Fibroblast of skin of abdomen (primary cell): ENCODE results near the gene ADAMTS12.

ENCODE experiments used
- DNase-seq: peaks from one replicate; pipeline ENCODE4 v3.0.0-alpha.2; 2013

ADAMTS12 gene

DNA sequence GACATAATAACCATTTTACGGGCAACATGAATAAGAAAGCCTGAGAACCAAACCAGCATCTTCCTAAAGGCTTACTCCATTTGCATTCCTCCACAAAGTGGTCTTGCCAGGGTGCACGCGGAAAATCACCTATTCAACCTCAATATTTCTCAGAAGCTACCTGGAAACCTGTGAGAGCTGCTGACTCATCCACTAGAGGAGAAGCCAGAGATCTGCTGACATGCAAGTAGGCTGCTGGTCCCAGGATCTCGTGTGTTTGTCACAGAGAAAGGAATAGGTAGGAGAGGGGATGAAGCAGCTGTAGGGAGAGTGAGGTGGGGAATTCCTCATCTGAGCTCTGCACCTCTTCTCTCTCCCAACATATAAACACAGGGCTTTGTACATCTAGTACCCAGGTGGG lies 138.1 kb downstream of the ADAMTS12 start:
- DNase-seq: no peak

DNA sequence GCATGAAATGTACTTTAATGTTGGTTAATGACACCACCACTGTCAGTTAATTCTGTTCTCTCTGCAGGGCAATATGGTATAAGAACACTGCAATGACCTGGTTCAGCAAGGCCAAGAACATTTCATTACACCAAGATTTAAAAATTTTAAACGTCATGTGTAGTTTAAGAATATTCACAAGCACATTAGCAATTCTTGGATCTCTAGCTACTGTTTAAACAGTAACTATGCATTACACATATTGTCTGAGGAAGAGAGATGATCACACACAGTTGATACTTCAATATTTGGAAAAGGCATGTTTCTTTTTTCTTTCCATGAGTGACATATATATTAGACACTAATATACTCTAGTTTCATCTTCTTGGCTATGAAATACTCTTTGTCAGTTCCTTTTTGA lies 143.0 kb downstream of the ADAMTS12 start:
- DNase-seq: no peak

DNA sequence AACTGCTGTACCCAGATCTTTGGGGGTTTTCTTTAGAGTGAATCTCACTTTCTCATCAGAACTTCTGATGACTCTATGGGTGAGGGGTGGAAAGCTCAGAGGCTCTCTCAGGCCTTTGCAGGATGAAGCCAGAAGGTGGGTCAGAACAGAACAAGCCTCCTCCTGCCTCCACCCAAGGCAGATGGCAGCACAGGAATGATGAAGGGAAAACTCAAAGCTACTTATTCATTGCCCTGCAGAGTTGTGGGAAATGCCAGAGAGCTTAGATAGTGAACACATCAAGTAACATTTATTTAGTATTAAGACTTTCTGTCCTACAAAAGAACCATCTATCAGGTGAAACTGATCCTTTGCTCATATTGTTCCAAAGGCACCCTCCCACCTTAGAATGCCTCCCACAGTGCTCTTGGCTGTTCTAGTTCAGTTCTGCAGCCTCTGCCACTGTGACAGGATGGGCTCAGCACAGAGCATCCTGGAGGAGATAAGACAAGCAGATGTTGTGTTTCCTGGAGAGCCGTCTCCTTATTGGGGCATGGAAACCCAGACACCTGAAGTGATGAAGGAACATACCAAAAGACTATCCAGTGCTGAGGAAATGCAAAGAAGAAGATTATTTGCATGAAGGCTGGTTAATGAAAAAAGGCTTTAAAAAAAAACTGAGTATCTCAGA lies 146.6 kb downstream of the ADAMTS12 start:
- DNase-seq: no peak

DNA sequence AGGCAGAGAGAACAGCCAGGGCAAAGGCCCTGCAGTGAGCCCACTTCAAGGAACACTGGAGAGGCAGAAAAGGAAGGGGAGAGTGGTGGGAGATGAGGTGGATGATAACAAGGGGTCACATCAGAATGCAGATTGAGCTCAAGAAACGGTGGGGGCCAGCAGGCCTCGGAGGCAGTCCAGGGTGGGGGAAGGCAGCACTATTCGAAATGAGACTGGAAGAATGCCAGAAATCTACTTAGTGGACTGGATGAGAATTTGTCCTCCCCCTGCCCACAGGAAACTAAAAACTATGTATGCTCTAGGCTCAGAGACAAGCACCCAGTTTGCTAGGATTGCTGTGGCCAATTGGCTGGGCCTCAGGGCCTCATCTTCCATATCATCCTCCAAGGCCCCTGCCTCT lies 148.7 kb downstream of the ADAMTS12 start:
- no peak for DNase-seq

DNA sequence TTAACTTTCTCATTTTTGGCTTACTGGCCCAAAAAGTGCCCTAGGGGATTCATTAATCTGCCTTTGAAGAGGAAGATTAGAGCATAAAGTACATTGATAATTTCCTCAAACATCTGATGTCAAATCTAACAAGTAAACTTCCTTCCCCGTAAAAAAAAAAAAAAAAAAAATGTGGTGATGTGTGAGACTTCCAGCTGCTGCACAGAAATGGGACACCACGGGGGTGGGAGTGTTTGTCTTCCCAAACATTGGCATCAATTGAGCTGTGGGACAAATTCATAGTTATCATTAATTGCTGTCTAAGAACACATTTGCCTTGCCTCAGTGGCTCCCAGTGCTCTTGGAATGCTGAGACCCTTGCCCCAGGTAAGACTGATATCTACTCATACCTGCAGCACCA lies 149.6 kb downstream of the ADAMTS12 start:
- no peak for DNase-seq

DNA sequence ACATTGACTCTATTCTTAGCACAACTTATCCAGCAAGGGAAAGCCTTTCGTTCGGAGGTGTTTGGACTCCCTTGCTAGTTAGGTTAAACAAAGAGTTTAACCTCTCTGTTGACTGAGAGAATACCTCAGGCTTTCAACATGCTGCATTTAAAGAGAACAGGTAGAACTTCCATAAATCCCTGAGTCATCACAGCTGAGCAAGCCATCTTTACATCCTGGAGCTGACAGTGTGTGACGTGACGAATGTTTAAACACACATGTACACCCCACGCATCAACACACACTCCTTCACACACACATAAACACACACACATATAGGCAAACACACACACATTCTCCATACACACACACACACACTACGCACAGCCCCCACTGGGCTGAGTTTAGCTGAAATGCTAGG lies 152.8 kb downstream of the ADAMTS12 start:
- no peak for DNase-seq

DNA sequence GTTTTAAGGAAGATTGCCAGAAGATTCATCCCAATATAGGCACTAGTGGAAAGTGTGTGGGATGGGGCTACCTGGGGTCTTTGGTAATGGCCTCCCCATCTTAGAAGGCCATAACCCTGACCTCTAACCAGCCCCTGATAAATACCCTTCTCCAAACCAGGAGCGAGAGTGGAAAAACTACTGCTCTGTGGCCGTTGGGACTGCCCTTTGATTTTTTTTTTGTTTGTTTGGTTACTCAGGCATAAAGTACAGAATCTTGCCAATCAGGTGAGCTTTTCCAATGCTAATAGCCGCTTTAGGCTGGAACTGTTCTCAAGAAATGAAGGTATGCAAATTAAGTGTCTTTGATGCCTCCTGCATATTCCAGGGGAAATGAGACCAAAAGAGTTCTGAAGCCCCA lies 153.7 kb downstream of the ADAMTS12 start:
- no peak for DNase-seq

DNA sequence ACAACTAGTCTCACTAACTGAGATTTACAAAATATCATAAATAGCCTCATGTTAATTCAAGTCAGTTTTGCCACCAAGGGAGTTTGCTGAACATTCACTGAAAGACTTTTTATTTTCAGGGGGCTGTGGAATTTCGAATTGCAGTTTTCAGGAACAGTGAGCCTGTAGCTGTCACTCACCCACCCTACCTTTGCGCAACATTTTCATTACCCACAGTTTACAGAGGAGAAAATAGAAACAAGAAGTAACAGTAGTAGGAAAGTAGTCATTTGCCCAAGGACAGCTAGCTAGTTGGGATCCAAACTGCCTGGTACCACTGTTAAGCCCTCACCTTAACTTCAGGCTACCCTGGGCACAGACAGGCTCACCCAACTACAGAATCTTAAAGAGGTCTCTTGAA lies 154.1 kb downstream of the ADAMTS12 start:
- no peak for DNase-seq

DNA sequence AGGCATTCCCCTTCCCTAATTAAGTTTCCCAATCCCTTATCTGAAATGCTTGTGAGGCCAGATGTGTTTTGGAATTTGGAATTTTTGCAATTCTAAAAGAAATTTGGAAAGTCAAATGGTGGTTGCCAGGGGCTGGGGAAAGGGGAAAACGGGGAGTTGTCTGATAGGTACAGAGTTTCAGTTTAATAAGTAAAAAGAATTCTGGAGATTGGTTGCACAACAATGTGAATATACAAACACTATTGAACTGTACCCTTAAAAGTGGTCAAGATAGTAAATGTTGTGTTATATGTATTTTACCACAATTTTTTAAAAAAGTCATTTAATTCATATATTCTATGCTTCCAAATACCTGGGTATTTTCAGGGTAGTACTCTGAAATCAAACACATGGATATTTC lies 154.5 kb downstream of the ADAMTS12 start:
- DNase-seq: no peak

DNA sequence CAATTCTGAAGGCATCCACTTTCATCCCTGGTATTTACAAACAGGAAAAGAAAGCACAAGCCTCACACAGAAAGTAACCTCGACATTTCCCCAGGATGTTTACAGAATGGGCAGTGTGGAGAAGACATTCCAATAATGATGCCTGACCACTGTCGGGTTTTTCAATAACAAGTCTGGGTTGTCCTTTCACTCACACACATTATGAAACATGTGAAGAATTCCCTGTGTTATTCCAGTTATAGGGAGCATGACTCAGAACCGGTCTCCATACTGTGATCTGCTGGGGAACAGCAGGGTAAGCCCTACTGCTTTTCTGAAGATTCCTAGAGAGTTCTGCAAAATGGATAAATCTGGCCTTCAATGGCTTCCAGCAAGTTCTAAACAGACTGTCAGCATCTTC lies 155.3 kb downstream of the ADAMTS12 start:
- DNase-seq: peak; percentile 91

DNA sequence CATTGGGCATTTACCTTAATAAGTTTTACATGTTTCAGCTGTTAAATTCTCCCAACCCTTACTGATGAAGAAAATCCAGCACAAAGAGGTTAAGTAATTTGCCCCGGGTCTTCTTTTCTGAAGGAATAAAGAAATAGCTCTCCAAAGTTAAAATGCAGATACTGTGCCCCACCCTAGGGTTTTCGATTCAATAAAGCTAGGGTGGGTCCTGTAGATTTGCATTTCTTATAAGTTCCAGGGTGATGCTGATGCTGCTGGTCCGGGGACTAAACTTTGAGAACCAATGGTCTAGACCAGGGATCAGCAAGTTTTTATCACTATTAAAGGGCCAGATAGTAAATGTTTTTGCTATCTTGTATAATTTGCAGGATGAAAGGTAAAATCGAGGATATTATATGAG lies 156.7 kb downstream of the ADAMTS12 start:
- no peak for DNase-seq

DNA sequence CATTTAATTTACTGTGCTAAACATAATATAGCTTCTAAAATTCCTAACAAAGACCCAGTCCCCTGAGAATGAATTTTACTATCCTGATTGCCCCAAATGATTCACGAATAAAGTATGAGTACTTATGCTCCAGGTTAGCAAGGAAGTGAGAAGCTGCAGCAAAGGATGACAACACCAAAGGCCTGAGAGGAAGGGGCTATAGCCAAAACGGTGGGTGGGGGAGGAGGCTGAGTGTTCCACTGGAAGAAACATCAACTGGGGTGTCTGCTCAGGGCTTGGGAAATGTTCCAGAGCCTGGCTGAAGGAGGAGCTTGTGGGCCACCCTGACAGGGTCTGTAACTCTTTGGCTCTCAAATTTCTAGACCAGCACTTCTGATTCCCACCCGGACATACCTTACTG lies 157.3 kb downstream of the ADAMTS12 start:
- DNase-seq: peak; percentile 75

DNA sequence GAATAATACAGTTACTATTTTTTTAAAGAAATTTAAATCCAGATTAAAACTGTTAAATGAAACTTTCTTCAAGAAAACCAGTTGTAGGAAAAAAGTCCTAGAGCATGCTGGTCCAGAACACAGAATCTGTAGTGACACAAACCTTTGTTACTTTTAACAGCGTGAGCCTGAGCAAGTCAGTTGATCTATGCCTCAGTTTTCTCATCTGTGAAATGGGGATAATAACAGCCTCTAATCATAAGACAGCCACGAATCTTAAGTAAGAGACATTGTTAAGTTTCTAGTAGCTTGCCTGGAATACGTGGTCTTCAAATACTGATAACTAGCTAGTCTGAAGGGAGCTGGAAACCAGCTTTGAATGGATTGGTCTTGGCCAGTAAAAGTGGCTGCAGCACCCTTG lies 158.6 kb downstream of the ADAMTS12 start:
- DNase-seq: no peak

DNA sequence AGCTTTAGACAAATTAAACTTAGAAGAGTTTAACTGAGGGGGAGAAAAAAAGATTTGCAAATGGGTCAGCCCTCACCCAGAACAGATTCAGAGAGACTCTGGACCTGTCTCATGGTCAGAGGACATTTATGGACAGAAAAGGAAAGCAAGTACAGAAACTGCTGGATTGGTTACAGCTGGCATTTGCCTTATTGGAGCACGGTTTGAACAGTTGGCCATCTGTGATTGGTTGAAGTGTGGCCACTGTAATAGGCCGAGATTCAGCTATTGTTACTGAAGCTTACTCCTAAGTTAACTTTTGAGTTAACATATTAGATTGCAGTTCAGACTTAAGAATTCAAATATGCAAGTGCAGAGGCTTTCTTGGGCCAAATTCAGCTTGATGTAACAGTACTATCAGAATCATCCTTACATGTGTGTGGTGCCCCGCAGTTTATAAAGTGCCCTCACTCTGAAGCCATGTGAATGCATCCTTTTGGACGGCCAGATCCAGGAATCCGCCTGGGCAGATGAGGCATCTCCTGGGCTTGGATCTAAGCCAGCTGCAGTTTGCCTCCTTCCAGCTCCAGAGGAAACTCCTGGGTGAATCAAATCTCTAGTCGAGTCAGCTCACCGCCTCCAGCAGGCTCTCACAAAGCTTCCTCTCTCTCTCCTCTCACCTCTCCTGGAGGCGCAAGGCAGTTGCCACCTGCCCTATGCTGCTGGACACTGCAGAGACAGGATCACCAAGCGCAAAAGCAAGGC lies 165.2 kb downstream of the ADAMTS12 start:
- peak; percentile 45 for DNase-seq

DNA sequence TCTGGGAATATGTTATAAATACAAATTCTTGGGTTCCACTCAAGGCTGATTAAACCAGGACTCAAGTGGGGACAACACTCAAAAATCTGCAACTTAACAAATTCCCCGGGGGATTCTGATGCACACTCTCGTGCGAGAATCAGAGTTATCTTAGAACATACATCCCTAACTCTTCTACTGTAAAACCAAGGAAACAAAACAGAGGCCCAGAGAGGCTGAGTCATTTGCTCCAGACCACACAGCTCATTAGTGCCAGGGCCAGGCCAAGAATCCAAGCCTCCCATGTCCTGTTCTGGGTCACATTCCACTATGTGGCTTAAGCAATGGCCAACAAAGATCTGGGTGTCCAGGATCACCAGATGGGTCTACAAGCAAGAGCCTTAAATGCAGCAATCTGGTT lies 166.0 kb downstream of the ADAMTS12 start:
- DNase-seq: peak; percentile 28

DNA sequence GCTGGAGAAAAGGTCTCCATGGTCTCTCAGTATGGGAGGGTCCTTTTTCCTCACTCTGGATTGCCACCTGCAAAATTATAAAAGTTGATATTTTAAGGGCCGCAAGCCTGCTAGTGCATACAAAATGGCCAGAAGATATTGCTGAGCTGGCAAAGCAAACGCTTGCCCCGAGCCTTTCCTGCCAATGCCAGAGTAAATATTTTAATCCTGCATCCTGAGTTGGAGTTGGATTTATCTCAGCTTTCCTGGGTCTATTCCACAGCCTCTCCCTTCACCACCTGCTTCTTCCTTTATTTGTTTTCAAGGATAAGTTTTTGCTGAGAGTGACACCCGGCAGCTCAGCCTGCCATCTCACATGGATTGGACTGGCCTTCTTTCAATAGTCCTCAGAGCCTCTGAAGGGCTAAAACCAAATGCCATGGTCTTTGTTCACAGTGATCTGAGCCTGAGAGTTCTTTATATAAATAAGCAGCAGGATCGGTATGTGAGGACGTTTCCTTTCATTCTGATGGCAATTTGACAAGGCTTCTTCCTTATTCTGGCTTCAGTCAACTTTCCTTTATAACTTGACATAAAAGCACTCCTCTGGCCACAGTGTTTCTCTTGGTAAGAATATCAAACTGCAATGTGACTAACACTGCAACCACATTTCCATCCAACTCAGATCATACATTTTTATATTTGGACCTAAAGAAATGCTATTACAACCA lies 170.1 kb downstream of the ADAMTS12 start:
- DNase-seq: peak; percentile 41

DNA sequence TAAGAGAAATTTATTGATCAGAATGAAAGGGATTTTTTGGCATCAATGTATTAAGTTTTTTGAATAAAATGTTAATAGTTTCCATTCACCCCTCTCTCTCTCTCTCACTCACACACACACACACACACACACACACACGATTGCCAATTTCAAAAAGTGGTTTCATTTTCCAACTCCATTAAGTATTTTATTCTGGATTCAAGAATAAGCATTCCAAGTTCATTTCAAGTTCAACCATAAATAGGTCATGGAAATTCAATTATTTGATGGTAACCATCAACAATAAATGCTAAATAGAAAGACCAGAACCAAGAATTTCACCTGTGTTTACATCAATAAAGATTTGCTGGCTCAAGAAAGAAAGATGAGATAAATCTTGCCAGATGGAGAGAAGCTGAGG lies 171.6 kb downstream of the ADAMTS12 start:
- no peak for DNase-seq

DNA sequence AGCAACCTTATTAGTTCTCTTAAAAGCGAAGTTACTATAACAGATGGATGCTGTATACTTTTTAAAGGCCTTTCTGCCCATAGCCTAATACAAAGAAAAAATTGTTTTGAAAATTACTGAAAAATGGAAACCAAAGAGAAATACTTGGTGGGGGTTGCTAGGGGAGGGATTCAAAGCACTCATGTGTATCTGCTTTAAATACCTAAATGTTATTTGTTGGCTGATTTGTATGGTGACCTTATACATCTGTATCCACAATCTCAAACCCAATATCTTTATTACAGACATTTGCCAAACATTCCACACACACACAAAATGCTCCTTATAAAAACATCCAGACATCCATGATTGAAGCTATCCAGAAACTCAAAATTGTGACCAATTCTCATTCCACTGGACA lies 172.0 kb downstream of the ADAMTS12 start:
- DNase-seq: no peak

DNA sequence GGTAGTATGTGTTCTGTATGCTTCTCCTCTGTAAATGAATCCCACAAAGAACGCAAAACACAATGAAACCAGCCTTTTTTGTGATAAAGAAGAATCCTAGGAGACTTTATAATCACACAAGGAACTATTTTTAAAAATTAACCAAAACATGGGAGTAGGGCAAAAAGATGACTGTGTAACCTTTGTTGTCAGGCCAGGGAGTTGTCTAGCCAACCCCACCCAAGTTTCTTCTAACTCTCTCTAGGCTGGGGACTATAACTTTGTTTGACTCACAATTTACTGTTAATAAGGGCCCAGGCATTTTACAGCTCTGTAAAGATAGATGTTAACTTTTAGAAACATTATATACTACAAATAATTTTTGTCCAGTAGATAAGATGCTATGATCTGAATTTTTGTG lies 176.1 kb downstream of the ADAMTS12 start:
- DNase-seq: no peak

DNA sequence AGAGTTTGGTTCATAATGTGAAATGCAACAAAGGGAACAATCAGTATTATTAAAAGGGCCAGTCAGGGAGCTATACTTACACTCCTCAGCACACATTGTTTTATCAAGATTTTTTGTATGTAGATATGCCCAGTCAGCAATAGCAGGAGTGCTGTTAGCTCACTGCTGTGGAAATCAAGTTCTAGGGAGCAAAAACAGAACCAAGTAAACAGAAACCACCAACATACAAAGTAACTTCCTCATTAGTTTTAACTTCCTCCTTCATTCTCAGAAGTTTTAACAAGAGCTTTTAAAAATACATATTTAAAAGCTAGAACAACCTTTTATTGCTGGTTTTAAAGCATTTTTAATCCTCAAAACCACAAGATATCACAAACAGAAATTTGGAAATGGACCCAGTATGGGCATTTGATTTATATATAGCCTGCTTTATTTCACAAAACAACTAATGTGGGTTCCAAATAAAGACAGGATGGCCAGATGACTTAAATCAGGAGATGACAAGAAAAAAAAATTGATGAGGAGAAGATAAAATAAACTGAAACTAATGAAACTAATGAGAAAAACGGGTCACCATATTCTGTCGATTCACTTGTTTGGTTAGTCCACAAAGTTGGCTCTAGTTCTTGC lies 178.5 kb downstream of the ADAMTS12 start:
- DNase-seq: no peak

DNA sequence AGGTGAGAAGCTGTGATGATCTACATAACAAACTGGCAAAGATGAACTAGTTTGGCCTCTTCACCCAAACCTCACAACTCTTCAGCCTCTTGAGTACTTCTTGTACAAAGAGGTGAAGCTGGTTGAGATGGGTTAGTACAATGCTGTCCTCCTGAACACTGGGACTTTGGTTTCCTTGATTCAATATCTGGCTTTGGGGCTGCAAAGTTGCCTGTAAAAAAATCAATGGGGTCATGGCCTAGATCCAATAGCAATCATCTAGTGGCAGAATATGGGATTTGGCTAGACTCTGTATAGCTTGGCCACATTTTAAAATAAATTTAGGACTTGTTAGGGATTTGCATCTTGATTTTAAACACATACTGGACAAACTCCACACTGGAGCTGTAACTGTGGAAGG lies 179.1 kb downstream of the ADAMTS12 start:
- DNase-seq: no peak

DNA sequence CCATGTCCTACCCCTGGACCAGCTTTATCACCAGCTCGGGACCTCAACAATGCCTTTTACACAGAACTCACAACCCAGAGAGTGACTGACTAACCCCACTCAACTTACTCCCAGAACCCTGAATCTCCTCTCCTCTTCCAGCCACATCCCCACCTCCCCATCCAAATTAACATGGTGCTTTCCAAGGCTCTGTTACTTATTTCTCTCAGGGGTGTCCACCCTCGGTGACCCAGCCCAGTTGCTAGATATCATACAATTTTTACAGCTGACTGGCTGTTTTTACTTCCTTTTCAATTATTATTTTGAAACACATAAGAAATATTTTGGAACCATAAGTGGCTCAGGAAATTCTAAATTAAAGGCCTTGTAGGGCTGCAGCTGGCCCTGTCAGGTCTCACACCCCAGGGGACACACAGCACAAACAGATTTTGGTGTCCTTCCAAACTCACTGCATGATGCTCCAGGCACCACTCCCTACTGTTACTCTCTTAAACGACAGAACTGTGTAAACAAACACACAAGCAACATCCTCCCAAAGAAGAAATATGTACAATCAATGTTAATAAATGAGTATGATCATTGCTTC lies 180.6 kb downstream of the ADAMTS12 start:
- DNase-seq: no peak

DNA sequence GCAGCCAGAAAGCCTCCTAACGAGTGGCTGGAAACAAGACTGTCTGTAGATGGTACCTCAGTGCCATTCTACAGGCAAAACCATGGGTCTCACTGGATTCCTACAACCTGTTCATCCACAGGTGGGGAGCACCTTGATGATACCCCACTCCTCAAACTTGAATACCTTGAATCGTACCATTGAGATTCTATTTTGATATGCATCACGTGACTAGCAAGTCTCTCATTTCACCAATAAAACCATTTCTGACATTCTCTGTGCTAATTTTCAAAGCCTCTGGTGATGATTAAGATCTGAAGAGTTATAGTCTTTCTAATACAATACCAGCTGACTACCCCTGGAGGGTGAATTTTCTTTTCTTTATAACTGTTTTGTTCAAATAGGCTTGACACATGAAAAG lies 188.9 kb downstream of the ADAMTS12 start:
- DNase-seq: no peak
